DMS153 treated with DMSO at 0.1 percent for 48 hours (cell line): Measurements from ENCODE around the gene ZNF248.
"Not testable (repeated sequence)": the region's sequence is repeated elsewhere in the genome, so short reads cannot be mapped to it uniquely, and the experiment has no call there.

Source experiments
- DNase-seq: peaks from one replicate; lab custom pipeline; 2025; ENCODE audit not compliant: unreplicated experiment; lab: John Stamatoyannopoulos, UW

The ZNF248 gene

DNA sequence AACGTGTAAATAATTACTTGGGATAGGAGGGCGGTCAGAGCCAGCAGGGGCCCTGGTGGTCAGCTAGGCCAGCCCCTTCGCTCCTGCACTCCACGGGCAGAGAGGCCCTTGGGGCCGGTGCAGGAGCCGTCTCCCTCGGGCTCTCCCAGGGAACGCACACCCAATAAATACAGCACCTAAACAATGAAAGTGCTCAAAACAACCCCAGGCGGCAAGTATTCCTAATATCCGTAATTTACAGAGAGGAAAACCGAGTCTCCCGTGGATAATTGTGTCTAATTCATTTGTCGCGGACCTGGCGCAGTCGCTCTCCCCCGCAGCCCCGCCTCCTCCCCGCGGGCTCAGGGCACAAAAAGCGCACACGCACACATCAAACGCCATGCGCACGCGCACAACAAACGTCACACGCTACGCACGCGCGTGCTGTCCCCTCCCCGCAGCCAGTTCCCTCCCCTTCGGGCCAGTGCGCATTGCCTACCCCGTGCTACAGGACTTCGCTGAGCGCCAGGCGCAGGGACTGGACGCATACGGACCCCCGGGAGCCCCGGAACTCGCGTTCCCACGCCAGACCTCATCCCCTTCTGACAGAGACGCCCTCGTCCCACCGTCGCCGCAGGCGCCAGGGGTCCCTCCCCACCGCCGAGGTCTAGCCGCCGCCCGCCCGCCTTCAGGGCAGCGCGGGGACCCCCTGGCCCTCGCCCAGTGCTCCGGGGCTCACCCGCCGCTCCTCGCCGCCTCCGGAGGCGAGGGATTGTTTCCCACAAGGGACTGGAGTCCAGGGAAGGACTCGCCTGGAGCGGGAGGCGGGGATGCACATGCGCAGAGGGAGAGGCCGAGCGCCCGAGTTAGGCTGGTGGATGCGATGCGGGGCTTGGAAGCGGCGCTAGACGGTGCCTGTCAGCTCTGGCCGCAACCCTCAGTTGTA lies at the start of gene ZNF248:
ZNF248 (minus strand) TSS at position 324 of the 925 bp plus-strand sequence. CDS start 1,300 bp downstream, outside the sequence.
- DNase-seq: peak; percentile 48

DNA sequence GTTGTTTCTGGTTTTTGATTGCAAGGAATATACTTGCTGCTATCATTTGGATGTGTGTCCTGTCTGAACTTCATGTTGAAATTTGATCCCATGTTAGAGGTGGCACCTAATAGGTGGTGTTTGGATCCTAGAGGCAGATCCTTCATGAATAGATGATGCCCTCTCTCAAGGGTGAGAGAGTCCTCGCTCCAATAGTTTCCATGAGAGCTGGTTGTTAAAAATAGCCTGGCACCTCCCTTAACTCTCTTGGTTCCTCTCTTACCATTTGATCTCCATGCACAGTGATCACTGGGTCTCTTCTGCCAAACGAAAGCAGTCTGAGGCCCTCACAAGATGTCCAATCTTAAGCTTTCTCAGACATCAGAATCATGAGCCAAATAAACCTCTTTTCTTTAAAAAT lies 49.0 kb upstream of the ZNF248 start:
- DNase-seq: no peak

DNA sequence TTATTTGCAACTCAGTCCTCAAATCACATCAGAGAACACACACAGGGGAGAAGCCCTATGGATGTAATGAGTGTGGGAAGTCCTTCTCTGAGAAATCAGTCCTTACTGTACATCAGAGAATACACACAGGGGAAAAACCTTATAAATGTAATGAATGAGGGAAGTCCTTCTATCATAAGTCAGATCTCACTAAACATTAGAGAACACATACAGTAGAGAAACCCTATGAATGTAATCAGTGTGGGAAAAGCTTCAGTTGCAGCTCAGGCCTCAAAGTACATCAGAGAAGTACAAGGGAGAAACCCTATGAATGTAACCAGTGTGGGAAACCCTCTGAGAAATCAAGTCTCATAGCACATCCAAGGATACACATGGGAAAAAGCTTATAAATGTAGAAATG lies 39.0 kb upstream of the ZNF248 start:
- no peak for DNase-seq

DNA sequence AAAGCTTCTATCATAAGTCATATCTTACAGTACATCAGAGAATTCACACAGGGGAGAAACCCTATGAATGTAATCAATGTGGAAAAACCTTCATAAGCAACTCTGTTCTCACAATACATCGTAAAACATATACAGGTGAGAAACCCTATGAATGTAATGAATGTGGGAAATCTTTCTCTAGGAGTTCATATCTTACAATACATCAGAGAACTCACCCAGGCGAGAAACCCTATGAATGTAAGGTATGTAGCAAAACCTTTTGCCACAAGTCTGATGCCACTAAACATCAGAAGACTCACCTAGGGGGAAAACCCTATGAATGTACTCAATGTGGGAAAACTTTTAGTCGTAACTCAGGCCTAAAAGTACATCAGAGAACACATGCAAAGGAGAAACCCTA lies 38.3 kb upstream of the ZNF248 start:
- DNase-seq: no peak

DNA sequence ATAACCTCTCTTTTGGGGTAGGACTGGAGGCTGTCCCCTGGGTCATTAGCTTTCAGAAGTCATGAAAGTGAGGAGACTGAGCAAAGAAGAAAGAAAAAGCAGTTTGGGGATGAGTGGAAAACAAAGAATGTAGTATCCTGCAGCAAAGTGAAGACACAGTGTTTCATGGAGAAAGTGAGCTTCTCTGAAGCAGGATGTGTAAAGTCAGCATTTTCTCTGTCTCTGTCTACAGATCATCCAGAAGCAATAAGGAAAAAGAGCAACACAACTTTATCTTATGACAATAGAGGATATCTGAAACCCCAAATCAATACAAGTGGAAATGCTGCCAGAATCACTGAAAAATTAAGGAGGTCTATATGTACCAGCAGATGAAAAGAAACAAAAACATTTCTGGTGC lies 28.4 kb upstream of the ZNF248 start:
- no peak for DNase-seq

DNA sequence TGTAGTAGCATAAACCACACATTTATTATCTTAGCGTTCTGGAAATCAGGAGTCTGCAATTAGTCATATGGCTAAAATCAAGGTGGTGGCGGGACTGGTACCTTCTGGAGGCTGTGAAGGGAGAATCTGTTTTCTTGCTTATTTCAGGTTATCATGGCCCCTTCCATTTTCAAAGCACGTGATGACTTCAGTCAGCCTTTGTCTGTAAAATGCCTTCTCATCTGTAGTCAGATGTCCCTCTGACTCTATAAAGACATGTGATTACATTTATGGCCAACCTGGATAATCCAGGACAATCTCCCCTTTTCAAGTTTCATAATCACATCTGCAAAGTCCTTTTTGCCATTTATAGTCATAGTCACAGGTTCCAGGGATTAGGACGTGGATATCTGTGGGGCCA lies 15.5 kb upstream of the ZNF248 start:
- no peak for DNase-seq

DNA sequence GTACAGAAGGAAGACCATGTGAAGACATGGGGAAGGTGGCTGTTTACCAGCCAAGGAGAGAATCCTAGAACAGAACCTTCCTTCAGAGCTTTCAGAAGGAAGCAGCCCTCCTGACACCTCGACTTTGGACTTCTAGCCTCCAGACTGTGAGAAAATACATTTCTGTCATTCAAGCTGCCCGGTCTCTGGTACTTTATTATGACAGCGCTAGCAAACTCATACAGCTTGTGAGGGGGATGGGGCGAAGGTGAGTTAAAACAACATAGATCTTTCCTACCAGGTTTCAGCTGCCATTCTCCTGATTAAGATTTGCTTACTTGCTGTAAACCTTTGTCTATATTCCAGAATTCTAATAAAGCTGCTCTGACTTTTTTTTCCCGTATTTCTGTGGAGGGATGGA lies 14.9 kb upstream of the ZNF248 start:
- no peak for DNase-seq

DNA sequence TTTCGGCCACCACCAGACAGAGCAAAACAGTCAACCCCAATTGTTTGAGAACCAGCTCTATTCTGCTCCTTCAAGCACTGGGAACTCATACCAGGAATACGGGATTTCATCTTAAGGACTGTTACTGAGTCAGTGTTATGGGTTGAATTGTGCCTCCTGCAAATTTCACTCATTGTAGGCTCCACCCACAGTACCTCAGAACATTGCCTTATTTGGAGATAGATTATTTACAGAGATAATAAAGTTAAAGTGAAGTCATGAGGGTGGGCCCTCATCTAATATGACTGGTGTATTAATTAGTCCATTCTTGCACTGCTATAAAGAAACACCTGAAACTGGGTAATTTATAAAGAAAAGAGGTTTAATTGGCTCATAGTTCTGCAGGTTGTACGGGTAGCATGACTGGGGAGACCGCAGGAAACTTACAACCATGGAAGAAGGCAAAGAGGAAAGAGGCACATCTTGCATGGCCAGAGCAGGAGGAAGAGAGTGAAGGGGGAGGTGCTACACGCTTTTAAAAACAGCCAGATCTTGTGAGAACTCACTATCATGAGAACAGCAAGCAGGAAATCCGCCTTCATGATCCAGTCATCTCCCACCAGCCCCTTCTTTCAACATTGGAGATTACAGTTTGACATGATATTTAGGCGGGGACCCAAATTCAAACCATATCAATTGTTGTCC lies 14.3 kb upstream of the ZNF248 start:
- no peak for DNase-seq

DNA sequence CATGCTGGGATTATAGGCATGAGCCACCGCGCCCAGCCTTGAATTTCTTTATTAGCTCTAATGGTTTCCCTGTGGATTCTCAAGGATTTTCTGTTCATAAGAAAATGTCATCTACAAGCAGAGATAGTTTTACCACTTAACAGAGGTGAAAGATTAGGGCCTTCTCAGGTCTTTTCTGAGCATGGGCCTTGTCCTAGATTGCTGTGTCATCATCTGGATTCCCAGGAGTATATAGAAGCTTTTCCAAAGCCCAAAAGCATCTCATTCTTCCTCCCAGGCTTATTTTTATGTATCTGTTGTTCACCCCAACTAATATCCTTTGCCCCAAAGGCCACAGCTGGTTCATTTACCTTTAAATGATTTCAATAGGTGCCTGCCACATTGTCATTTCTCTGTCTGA lies 13.7 kb upstream of the ZNF248 start:
- no peak for DNase-seq

DNA sequence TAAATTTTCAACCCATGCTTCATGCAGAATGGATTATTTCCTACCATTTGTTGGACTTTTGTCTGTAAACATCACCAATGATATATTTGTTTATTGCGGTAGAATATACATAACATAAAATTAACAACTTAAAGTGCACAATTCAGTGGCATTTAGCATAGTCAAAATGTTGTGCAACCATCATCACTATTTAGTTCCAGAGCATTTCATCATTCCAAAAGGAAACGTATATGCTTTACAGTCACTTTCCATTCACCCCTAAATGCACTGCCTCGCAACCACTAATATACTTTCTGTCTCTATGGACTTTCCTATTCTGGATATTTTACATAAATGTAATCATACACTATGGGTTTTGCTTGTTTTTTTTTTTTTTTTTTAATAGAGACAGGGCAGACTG lies 11.4 kb upstream of the ZNF248 start:
- no peak for DNase-seq

DNA sequence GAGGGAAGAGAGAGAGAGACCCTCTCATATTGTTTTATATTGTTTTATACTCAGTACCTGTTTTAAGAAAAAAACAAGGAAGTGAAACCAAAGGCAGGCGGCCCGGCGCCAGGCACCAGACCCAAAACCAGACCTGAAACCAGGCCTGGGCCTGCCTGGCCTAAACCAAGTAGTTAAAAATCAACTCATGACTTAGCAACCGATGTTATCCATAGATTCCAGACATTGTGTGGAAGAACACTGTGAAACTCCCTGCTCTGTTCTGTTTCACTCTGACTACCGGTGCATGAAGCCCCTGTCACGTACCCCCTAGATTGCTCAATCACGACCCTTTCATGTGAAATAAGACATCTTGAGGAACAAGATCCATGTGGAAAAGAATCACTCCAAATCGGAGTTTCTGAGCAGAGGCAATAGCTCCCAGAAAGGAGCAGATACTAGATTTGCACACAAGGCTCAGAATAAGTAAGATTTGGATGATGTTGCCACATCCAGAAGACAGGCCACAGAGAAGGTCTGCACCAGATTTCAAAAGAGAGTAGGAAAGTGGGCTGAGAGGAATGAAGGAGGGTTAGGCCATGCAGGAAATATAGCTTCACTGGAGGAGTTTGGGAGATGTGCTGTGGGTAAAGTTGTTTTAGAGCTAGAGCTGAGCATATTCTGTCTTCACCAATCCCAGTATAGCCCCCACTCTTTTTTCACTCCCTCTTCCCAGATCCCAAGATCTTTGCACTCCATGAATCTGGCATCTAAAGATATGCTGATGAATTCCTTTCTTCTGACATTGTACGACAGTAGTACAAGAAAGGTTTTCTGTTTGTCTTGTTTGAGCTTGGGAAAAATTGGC lies 8.8 kb upstream of the ZNF248 start:
- DNase-seq: no peak

DNA sequence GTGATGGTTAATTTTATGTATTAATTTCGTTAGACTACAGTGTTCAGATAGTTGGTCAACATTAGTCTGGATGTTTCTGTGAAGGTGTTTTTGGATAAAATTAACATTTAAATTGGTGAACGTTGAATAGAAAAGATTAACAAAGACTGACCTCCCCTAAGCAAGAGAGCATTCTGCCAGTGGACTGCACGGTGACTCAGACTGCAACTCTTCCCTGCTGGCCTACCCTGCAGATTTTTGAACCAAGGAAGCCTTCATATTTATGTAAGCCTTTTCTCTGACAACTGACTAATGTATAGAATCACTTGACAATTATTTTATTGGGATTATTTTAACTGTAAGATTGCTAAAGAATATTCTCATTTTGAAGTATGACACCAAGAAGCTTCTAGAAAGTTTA lies 7.9 kb upstream of the ZNF248 start:
- DNase-seq: no peak

DNA sequence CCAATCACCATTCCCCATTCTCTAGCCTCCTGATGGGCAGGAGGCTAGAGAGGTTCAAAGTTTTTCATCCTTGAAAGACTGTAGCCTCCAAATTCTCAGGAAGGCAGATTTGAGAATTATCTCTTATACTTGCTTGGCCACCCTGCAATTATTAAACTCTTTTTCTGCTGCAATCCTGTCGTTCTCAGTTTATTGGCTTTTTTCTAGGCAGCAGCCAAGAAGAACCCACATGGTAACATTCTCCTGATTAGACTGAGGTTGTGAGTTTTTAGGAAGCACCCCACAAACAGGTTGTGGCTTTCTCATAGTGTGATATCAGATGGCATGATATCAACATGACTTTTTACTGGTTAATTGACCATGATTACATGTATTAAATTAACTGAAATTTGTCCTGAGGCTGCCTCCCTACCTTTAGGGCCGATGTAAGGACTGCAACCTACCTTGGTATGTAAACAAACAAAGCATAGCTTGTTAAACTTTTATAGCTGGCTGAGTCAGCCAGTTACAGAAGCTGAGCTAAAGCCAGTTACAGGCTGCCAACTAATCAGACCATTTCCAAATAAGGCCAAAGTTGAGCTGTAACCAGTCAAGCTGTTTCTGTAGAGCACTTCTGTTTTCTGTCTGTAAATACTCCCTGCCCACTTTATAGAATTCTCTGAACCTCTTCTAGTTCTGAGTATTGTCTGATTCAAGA lies 3.2 kb upstream of the ZNF248 start:
- no peak for DNase-seq

DNA sequence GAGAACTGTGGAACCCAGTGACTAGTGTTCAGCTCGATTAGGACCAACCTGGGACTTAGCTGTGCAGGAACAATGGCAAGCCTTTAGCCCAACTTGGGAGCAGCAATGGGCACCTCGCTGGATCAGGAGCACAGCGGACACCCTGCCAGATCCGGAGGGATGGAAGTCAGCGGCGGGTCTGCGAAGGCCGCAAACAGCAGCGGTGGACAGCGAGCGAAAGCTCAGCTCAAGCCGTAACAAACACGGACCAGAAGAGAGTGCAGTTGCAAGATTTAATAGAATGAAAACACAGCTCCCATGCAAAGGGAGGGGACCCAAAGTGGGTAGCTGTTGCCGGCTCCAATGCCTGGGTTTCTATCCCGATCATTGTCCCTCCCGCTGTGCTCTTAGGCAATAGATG lies 1.9 kb upstream of the ZNF248 start:
- not testable (repeated sequence) for DNase-seq

DNA sequence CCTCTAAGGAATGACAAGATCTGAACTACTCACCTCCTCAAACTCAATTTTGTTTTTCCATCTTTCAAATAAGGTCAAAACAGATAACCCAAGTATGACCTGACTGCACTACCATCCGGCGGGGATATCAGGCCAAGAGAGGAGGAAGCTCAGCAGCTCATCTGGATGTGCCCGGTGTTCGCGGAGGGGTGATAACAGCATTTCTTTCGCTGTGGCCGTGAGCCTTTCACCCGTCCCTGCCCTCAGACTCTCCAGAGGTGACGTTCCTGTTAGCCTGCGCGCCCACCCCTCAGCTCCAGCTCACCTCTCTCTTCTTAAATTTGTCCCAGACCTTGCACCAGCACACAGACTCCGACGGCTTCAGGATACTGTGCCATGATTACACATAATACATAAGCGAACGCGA lies 526 bp downstream of the ZNF248 start:
- DNase-seq: no peak

DNA sequence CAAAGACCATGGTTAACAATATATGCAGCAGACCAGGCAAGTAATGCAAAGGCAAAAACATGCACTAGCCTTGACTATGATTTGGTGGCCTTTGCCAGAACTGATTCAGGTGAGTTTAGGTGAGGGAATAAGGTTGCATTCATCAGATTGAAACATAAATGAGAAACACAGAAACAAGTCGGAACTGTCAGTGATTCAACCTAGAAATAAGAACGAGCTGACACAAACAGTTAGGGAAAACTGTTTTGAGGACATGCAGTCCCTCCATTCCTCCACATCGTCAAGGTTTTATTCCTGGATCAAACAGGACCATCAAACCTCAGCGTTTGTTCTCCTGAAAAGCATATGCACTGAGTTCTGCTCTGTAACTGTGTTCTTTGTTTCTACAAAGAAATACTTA lies 1.8 kb downstream of the ZNF248 start:
- DNase-seq: no peak

DNA sequence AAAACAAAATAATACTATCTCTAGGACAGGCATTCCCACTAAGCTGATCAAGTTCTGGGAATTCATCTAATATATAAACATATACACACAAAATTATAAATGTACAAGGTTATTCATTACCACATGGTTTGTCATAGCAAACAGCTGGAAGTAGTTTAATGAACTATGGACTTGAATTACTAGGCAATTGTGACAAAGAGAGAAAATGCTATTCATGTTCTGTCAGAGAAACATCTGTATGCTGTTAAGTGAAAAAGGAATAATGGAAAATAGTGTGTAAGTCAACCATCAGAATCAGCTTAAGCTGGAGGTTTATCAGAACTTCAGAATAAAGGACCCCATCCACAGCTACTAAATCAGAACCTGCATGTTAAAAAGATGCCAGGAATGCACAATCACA lies 2.8 kb downstream of the ZNF248 start:
- no peak for DNase-seq

DNA sequence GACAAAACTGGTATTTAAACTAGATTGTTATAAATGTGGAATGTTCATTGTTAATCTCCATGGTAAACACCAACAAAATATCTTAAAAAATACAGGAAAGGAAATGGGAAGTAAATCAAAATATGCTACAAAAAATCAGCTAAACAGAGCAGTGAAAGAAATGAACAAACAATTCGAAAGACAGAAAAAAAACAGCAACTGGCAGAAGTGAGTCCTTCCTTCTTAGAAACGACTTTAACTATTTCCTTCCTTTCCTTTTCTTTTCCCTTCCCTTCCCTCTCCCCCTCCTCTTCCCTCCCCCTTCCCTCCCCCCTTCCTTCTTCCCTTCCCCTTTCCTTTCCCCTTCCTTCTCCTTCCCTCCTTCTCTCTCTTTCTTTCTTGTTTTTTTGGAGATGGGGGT lies 12.8 kb downstream of the ZNF248 start:
- DNase-seq: no peak

DNA sequence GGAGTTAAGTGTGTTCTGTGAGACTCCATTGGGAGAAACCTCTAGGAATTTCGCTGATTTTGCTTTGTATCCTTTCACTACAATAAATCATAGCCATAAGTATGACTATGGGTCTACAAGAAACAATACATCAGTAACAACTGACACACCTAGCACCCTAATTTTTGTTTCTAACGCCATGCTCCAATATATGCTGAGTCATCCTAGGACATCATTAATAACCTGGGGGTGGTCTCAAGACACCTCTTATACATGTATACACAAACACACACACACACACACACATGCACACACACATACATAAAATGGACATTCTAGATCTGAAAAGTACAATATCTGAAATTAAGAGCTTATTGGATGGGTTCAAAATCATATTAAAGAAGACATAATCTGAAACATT lies 18.2 kb downstream of the ZNF248 start:
- no peak for DNase-seq

DNA sequence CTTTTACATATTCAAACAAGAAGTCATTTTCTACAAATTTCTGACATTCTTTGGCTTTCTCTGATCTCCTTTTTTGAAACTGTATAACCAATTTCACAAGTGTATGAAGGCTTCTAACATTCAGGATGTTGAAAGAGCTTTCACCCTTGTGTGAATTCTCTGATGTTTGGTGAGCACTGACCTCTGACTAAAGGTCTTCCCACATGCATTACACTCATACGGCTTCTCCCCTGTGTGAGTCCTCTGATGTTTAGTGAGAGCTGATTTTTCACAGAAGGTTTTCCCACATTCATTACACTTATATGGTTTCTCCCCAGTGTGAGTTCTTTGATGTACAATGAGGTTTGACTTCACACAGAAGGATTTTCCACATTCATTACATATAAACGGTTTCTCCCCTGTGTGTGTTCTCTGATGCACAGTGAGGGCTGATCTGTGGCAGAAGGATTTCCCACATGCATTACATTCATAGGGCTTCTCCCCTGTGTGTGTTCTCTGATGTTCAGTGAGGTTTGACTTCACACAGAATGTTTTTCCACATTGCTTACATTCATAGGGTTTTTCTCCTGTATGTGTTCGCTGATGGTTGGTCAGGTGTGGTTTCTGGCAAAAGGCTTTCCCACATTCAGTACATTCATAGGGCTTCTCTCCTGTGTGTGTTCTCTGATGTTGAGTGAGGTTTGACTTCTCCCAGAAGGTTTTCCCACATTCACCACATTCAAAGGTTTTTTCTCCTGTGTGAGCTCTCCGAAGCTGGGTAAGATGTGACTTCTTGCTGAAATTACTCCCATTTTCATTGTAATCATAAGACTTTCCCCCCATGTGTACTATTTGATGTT lies 25.7 kb downstream of the ZNF248 start:
- no peak for DNase-seq
